Psoas muscle (tissue), 8 donors: ENCODE measurements around the gene EIF5B. TPM values are rescaled to one million over a fixed set of nuclear protein-coding genes. Genes with fewer than 3 reads are reported as not detected.
"Not testable (repeated sequence)": the region's sequence is repeated elsewhere in the genome, so short reads cannot be mapped to it uniquely, and the experiment has no call there.

Experiments used
- ATAC-seq, 4 donors: fragments of 200-7000 bp; cut with Tn5 transposase; one replicate each; pipeline ENCODE4 v1.9.1; 2020; ENCODE audit warnings: moderate library complexity in 3 of 4, mild to moderate bottlenecking in 2 of 4
- DNase-seq, 2 donors: peaks; one replicate each; pipeline ENCODE4 v3.0.0-alpha.2; 2020
- H3K27ac ChIP-seq: fragments of 200-600 bp; one replicate; pipeline ENCODE4 v1.8.0; 2022
- H3K27me3 ChIP-seq, 3 donors: fragments of 200-600 bp in 1 of 3; one replicate each; pipeline versions ENCODE4 v1.6.1 to v1.8.0; 2013 to 2022; ENCODE audit warnings: low read length in 2 of 3, mild to moderate bottlenecking in 2 of 3, moderate library complexity in 1 of 3; ENCODE audit not compliant: insufficient read depth in 3 of 3
- H3K36me3 ChIP-seq, 2 donors: fragments of 200-600 bp in 1 of 2; one replicate each; pipeline versions ENCODE4 v1.6.1 to v1.8.0; 2013 to 2022; ENCODE audit warnings: low read depth in 1 of 2, mild to moderate bottlenecking in 1 of 2, moderate library complexity in 1 of 2; ENCODE audit not compliant: insufficient read depth in 1 of 2
- H3K4me1 ChIP-seq: fragments of 200-600 bp; one replicate; pipeline ENCODE4 v1.8.0; 2022
- H3K4me3 ChIP-seq: fragments of 200-600 bp; one replicate; pipeline ENCODE4 v1.8.0; 2022; ENCODE audit warnings: mild to moderate bottlenecking
- H3K9me3 ChIP-seq: fragments of 200-600 bp; one replicate; pipeline ENCODE4 v1.8.0; 2022
- WGBS, 3 donors: extraction: QIAGEN DNeasy Blood & Tissue Kit; methylation state at CpG; one replicate each; pipeline versions ENCODE4 v1.1.6 to v1.1.7; 2013; 5-methylcytosine and 5-hydroxymethylcytosine counted together
- intact Hi-C, 2 donors: fragments of 100-400 bp; cut with DNase I; formaldehyde crosslinking; loops; one replicate each; pipeline versions ENCODE4 v1.11.0 to v1.14.2; 2022
- polyA plus RNA-seq, 3 donors: library from polyadenylated mRNA; stranded (reverse); fragments of 200-250 nt; gene quantifications; one replicate each; pipeline ENCODE4 v1.2.3, GENCODE V29; 2013
- total RNA-seq, 4 donors: library from RNA; stranded (reverse); fragmentation: NEBNext Ultra II Directional in 2 of 4; extraction: Animal tissue kit (Norgen Biotek cat#: 25700) in 2 of 4; gene quantifications; one replicate each; pipeline versions ENCODE4 v1.2.1 to v1.2.4, GENCODE V29; 2021 to 2023
- TF ChIP-seq, protein P1 (sequence below): fragments of 200-600 bp; IDR thresholded peaks from one replicate; pipeline ENCODE4 v1.8.0; 2022; ENCODE audit warnings: antibody characterized with exemption
- donor health status: healthy with polysubstance abuse.
- donor health status: DM: no; HTN: no; CAD: no; lungs with moderate emphysema.
- donor health status: Bipolar disorder and iron deficiency.
- donor health status: healthy.
- donor health status: DM: yes; HTN: yes; CAD: no.
- donor health status: DM: no; HTN: no; CAD: no.
- donor health status: DM: no; HTN: no; CAD: no.
- donor health status: DM: yes; HTN: yes; CAD: no.

Gene EIF5B
- total and polyA plus RNA-seq, 7 donors: 54.2 to 117 (median 81.0) TPM

DNA sequence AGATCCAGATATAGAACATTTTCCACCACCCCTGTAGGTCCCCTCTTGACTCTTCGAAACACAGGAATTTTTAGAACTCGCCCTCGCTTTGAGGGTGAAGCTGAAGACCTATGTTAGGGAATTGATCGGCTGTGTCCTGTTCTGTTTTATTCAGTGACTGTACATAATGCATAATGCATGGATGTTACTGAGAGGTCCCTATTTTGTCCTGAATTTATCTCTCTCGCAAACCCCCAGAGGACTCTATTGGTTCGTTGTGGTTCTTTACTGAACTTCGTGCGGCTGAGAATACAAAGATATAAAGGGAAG lies 431 bp upstream of the EIF5B start:
- peak in 3 of 4 donors; percentile 0 to 1 (median 0) for ATAC-seq
- peaks cover 50% of the 10 kb centered on the region for H3K4me1 ChIP-seq
- intact Hi-C loops: loop anchor here (1.0 to 10.0 kb wide), 4 partner anchors 152 to 156 kb away; partner anchors contain the start of genes MITD1 (in 2 of the 2), MRPL30 (in 2 of the 2) and REV1 (in 2 of the 2)

DNA sequence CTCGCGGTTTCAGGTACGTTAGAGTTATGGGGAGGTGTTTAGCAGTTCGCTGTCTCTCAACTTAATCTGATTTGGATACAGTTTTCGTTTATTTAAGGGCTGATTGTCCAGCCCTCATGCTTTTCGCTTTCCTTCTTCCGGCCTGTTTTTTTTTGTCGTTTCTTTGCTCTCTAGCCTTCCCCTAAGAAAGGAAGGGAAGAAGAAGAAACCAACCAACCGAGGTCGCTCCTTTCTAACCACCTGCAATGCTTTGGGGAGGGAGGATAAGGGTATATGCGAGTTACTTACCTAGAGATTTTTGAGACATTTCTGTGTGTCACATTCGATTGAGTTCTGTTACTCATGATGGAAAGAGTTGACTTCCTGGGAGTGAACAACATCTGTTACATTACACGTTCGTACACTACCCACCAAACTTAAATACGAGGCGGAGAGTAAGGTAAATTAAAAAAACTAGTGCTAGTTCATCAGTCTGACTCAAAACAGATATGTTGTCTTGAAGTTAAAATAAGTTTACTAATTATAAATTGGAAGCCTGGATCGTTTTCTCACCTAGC lies 918 bp downstream of the EIF5B start:
- TF ChIP-seq, protein P1, sequence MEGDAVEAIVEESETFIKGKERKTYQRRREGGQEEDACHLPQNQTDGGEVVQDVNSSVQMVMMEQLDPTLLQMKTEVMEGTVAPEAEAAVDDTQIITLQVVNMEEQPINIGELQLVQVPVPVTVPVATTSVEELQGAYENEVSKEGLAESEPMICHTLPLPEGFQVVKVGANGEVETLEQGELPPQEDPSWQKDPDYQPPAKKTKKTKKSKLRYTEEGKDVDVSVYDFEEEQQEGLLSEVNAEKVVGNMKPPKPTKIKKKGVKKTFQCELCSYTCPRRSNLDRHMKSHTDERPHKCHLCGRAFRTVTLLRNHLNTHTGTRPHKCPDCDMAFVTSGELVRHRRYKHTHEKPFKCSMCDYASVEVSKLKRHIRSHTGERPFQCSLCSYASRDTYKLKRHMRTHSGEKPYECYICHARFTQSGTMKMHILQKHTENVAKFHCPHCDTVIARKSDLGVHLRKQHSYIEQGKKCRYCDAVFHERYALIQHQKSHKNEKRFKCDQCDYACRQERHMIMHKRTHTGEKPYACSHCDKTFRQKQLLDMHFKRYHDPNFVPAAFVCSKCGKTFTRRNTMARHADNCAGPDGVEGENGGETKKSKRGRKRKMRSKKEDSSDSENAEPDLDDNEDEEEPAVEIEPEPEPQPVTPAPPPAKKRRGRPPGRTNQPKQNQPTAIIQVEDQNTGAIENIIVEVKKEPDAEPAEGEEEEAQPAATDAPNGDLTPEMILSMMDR: no peak
- H3K9me3 ChIP-seq: no peaks in the 10 kb centered on the region
- no peak for DNase-seq
- H3K4me3 ChIP-seq: peak overlapping the region; percentile 95
- WGBS, 3 donors: 3 to 5% (median 4%) methylated on average over 17 of the region's 17 CpGs
- intact Hi-C loops: loop anchor here in 1 of 2 donors (5.0 to 10.0 kb wide), 2 partner anchors 153 to 154 kb away; partner anchors contain the start of genes MITD1, MRPL30 and REV1
- peak overlapping the region; percentile 97 for H3K27ac ChIP-seq
- peaks cover 50% of the 10 kb centered on the region for H3K4me1 ChIP-seq
- peaks cover 0 to 4% of the 10 kb centered on the region in 2 donors for H3K36me3 ChIP-seq
- no peaks in the 10 kb centered on the region for H3K27me3 ChIP-seq
- ATAC-seq: no peak

More for the DNA sequence above, 431 bp upstream of the EIF5B start:
- Histone ChIP-seq H3K27me3 (no peaks in the 10 kb centered on the region), H3K36me3 (peaks cover 0 to 17% of the 10 kb centered on the region in 2 donors), H3K9me3 (no peaks in the 10 kb centered on the region), H3K4me3 (peak overlapping the region; percentile 95), H3K27ac (peak overlapping the region; percentile 97)
- TF ChIP-seq, protein P1: no peak
- 0 to 1% (median 0%) methylated on average over 8 of the region's 8 CpGs for whole genome bisulfite sequencing, 3 donors
- no peak for DNase-seq

DNA sequence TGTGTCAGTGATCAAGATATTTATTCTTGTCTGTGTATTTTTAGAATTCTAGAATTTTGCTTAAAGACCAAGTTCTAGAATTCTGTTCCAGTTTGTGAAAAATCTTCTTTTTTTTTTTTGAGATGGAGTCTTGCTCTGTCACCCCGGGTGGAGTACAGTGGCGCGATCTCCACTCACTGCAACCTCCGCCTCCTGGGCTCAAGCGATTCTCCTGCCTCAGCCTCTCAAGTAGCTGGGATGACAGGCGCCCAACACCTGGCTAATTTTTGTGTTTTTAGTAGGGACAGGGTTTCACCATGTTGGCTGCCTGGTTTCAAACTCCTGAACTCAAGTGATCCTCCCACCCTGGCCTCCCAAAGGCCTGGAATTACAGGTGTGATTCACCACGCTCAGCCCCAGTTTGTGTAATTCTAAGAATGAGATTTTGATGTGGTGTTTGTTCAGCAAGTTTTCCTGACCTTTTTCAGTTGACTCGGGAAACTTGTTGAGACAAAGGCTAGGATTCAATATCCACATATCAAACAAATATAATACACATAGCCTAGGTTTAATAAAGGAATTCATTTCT lies 3.6 kb downstream of the EIF5B start:
- Histone ChIP-seq H3K4me3 (no peak overlapping the region), H3K36me3 (no peaks in the 10 kb centered on the region), H3K27me3 (no peaks in the 10 kb centered on the region), H3K4me1 (peaks cover 34% of the 10 kb centered on the region), H3K9me3 (no peaks in the 10 kb centered on the region), H3K27ac (no peak overlapping the region)
- ATAC-seq: no peak
- TF ChIP-seq, protein P1: no peak
- DNase-seq: no peak
- intact Hi-C loops: no loop called here
- WGBS, 3 donors: 83 to 84% (median 83%) methylated on average over 8 of the region's 8 CpGs

DNA sequence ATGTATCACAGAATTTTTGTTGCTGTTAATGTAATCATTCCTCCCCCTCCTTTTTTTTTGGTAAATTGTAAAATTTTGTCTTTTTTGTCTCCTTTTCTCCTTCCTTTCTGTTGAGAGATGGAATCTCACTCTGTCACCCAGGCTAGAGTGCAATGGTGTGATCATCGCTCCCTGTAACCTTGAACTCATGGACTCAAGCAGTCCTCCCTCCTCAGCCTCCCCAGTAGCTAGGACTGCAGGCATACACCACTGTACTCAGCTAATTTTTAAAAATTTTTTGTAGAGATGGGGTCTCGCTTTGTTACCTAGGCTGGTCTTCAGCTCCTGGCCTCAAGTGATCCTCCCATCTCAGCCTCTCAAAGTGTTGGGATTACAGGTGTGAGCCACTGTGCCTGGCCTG lies 5.3 kb downstream of the EIF5B start:
- WGBS, 3 donors: 94 to 100% (median 98%) methylated on average over 2 of the region's 2 CpGs
- TF ChIP-seq, protein P1: no peak

DNA sequence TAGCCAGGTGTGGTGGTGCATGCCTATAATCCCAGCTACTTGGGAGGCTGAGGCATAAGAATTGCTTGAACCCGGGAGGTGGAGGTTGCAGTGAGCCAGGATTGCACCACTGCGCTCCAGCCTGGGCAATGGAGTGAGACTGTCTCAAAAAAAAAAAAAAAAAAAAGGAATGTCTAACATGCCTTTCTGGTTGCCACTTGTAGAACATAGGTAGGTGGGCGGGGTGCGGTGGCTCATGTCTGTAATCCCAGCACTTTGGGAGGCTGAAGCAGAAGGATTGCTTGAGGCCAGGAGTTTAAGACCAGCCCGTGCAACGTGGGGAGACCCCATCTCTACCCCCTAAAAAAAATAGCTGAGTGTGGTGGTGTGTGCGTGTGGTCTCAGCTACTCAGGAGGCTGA lies 8.3 kb downstream of the EIF5B start:
- H3K36me3 ChIP-seq, intact Hi-C loops, ATAC-seq: not testable (repeated sequence)

More for the DNA sequence above, 5.3 kb downstream of the EIF5B start:
- H3K4me3 ChIP-seq: no peak overlapping the region
- no peaks in the 10 kb centered on the region for H3K27me3 ChIP-seq
- no peak overlapping the region for H3K27ac ChIP-seq
- DNase-seq (no peak), ATAC-seq (no peak)
- peaks cover 34% of the 10 kb centered on the region for H3K4me1 ChIP-seq
- no peaks in the 10 kb centered on the region for H3K9me3 ChIP-seq
- H3K36me3 ChIP-seq: no peaks in the 10 kb centered on the region
- intact Hi-C loops: no loop called here

More for the DNA sequence above, 8.3 kb downstream of the EIF5B start:
- H3K4me1 ChIP-seq: peaks cover 14% of the 10 kb centered on the region
- not testable (repeated sequence) for H3K27ac ChIP-seq, H3K27me3 ChIP-seq, H3K9me3 ChIP-seq, DNase-seq, H3K4me3 ChIP-seq
- 94 to 98% (median 97%) methylated on average over 7 of the region's 7 CpGs for WGBS, 3 donors
